Measurements from ENCODE around the gene C2orf92.

The C2orf92 gene

GRCh38 chr2:97661927-97662326 lies 7.6 kb upstream of the C2orf92 start:
- no peak for TF ChIP-seq CTCF (conservative IDR thresholded peaks at IDR 0.05; ENCODE audit: low read depth, low read length)
- peak overlapping the region; percentile 11 for H3K4me3 ChIP-seq (ENCODE audit: low read depth, low read length)
- no peak for DNase-seq (ENCODE audit: low read depth)

GRCh38 chr2:97662386-97662894 lies 7.1 kb upstream of the C2orf92 start:
- peak; percentile 14 for TF ChIP-seq CTCF (conservative IDR thresholded peaks at IDR 0.05; ENCODE audit: low read depth, low read length)
- peak overlapping the region; percentile 75 for H3K4me3 ChIP-seq (ENCODE audit: low read depth, low read length)
- DNase-seq (ENCODE audit: low read depth), result no peak

GRCh38 chr2:97662895-97663625 lies 6.5 kb upstream of the C2orf92 start:
- DNase-seq (ENCODE audit: low read depth), result peak; percentile 79
- H3K4me3 ChIP-seq (ENCODE audit: low read depth, low read length), result peak overlapping the region; percentile 75
- no peak for TF ChIP-seq CTCF (conservative IDR thresholded peaks at IDR 0.05; ENCODE audit: low read depth, low read length)

GRCh38 chr2:97663626-97663961 lies 5.9 kb upstream of the C2orf92 start:
- DNase-seq (ENCODE audit: low read depth), result no peak
- peak overlapping the region; percentile 75 for H3K4me3 ChIP-seq (ENCODE audit: low read depth, low read length)
- TF ChIP-seq CTCF (conservative IDR thresholded peaks at IDR 0.05; ENCODE audit: low read depth, low read length), result no peak

- peak; percentile 99 for DNase-seq (ENCODE audit: low read depth)
- peak; percentile 79 for TF ChIP-seq CTCF (conservative IDR thresholded peaks at IDR 0.05; ENCODE audit: low read depth, low read length)
- peak within 1 kb of the TSS; percentile 75 for H3K4me3 ChIP-seq (ENCODE audit: low read depth, low read length)
Measured at GRCh38 chr2:97663962-97664635, 5.4 kb upstream of the C2orf92 start, which contains the start of gene ACTR1B. Gene ACTR1B, minus strand, starts transcription at chr2:97664044. Its CDS starts 154 bp downstream, at chr2:97663890.

GRCh38 chr2:97664636-97664970 lies 4.9 kb upstream of the C2orf92 start:
- DNase-seq (ENCODE audit: low read depth), result no peak
- TF ChIP-seq CTCF (conservative IDR thresholded peaks at IDR 0.05; ENCODE audit: low read depth, low read length), result no peak
- peak overlapping the region; percentile 75 for H3K4me3 ChIP-seq (ENCODE audit: low read depth, low read length)

All from choroid plexus epithelial cell (primary cell).